Esophagus (tissue), 2 donors: ENCODE measurements around the gene GPHN. TPM values are rescaled to one million over a fixed set of nuclear protein-coding genes. Genes with fewer than 3 reads are reported as not detected.

Source experiments
- H3K27ac ChIP-seq, 2 donors: one replicate each; pipeline ENCODE4 v1.5.1; 2013; ENCODE audit warnings: low read depth in 2 of 2, mild to moderate bottlenecking in 2 of 2, inconsistent platforms in 1 of 2, low read length in 1 of 2, moderate library complexity in 1 of 2
- H3K27me3 ChIP-seq, 2 donors: one replicate each; pipeline ENCODE4 v1.6.1; 2013; ENCODE audit warnings: low read length in 2 of 2, control low read depth in 1 of 2, mild to moderate bottlenecking in 1 of 2; ENCODE audit not compliant: insufficient read depth in 2 of 2, control insufficient read depth in 1 of 2
- H3K36me3 ChIP-seq, 2 donors: one replicate each; pipeline ENCODE4 v1.6.1; 2013; ENCODE audit warnings: low read length in 1 of 2; ENCODE audit not compliant: control insufficient read depth in 2 of 2, insufficient read depth in 2 of 2
- H3K4me1 ChIP-seq, 2 donors: one replicate each; pipeline ENCODE4 v1.6.1; 2013; ENCODE audit warnings: low read length in 1 of 2; ENCODE audit not compliant: control insufficient read depth in 2 of 2, insufficient read depth in 2 of 2
- H3K4me3 ChIP-seq, 2 donors: one replicate each; pipeline ENCODE4 v1.5.1; 2013; ENCODE audit warnings: low read length in 2 of 2, mild to moderate bottlenecking in 2 of 2, low read depth in 1 of 2, moderate library complexity in 1 of 2
- H3K9me3 ChIP-seq, 2 donors: one replicate each; pipeline ENCODE4 v1.6.1; 2013; ENCODE audit warnings: mild to moderate bottlenecking in 2 of 2, low read depth in 1 of 2, low read length in 1 of 2, moderate library complexity in 1 of 2; ENCODE audit not compliant: control insufficient read depth in 2 of 2, insufficient read depth in 1 of 2
- WGBS, 2 donors: extraction: QIAGEN DNeasy Blood & Tissue Kit; methylation state at CpG; one replicate each; pipeline ENCODE4 v1.1.7; 2013; 5-methylcytosine and 5-hydroxymethylcytosine counted together
- polyA plus RNA-seq, 2 donors: library from polyadenylated mRNA; stranded (reverse); fragments of 200-250 nt; gene quantifications; one replicate each; pipeline ENCODE4 v1.2.3, GENCODE V29; 2013
- donor health status: healthy with polysubstance abuse.
- donor health status: Bipolar disorder and iron deficiency.

GPHN gene
- polyA plus RNA-seq, 2 donors, result 9.8 to 19.8 TPM

GRCh38 chr14:67127174-67127573 lies 619.2 kb downstream of the GPHN start:
- Histone ChIP-seq H3K27ac (no peak overlapping the region), H3K36me3 (peaks cover 2% of the 10 kb centered on the region in 2 donors), H3K9me3 (no peaks in the 10 kb centered on the region), H3K4me3 (no peak overlapping the region), H3K4me1 (no peaks in the 10 kb centered on the region), H3K27me3 (no peaks in the 10 kb centered on the region)
- WGBS, 2 donors, result 84 to 89% methylated on average over 3 of the region's 3 CpGs

DNA sequence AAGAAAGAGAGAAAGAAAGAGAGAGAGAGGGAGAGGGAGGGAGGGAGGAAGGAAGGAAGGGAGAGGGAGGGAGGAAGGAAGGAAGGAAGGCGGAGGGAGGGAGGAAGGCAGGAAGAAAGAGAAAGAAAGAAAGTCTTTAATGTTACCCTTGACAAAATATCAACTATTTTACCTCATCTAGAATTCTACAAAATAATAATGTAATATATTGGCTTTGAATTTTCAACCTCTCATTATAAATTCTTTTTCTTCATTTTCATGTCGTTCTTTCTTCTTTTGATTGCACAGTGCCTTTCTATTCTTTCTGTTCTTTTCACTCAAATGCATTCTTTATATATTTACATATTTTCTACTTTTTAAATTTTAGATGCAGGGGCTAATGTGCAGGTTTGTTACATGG lies 621.8 kb downstream of the GPHN start:
- no peaks in the 10 kb centered on the region for H3K36me3 ChIP-seq
- no peak overlapping the region for H3K27ac ChIP-seq
- no peak overlapping the region for H3K4me3 ChIP-seq
- no peaks in the 10 kb centered on the region for H3K9me3 ChIP-seq
- no peaks in the 10 kb centered on the region for H3K4me1 ChIP-seq
- no peaks in the 10 kb centered on the region for H3K27me3 ChIP-seq
- 92 to 94% methylated on average over 2 of the region's 2 CpGs for WGBS, 2 donors

DNA sequence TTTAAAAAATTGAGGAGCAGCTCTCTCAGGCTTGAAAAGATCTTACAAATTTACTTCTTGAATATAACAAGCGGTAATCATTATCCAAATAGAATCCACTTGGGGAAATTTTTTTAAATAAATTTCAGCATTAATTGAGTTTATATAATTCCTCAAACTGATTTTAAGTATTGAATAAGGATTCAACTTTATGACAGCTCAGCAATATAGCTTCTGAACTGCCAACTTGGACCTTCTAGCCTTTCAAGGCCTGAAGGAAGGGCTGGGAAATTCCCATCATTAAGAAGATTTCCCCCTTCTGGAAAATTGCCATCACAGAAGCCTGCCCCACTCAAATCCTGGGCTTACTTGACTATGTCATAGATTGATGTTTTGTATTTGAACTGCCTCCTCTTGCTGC lies 623.7 kb downstream of the GPHN start:
- Histone ChIP-seq H3K4me3 (no peak overlapping the region), H3K4me1 (no peaks in the 10 kb centered on the region), H3K9me3 (no peaks in the 10 kb centered on the region), H3K36me3 (no peaks in the 10 kb centered on the region), H3K27ac (no peak overlapping the region), H3K27me3 (no peaks in the 10 kb centered on the region)
- WGBS, 2 donors, result 94 to 99% methylated on average over 1 of the region's 1 CpG

DNA sequence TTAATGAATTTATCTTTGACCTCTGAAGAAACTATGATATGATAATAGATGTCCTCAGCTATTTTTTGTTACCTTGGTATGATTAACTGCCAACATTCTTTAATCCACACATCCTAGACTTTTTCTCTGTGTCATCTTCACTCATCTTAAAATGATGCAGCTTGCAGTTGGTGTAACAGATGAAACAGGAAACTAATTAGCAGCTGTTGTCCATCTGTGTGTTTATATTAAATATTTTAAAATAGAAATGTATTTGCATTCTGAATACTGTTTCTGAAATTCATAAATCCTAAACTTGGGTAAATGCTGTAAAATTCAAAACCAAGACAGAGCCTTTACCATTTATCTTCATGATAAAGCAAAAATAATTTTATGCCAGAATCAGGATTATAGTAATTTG lies 625.2 kb downstream of the GPHN start:
- Histone ChIP-seq H3K27ac (no peak overlapping the region), H3K27me3 (no peaks in the 10 kb centered on the region)

GRCh38 chr14:67133595-67134441 lies 625.9 kb downstream of the GPHN start:
- Histone ChIP-seq H3K27ac (no peak overlapping the region), H3K4me1 (no peaks in the 10 kb centered on the region), H3K4me3 (no peak overlapping the region), H3K36me3 (no peaks in the 10 kb centered on the region), H3K9me3 (no peaks in the 10 kb centered on the region), H3K27me3 (no peaks in the 10 kb centered on the region)
- WGBS, 2 donors, result 67 to 69% methylated on average over 3 of the region's 3 CpGs

More for the DNA sequence above, 625.2 kb downstream of the GPHN start:
- Histone ChIP-seq H3K9me3 (no peaks in the 10 kb centered on the region), H3K4me3 (no peak overlapping the region), H3K4me1 (no peaks in the 10 kb centered on the region), H3K36me3 (no peaks in the 10 kb centered on the region)

DNA sequence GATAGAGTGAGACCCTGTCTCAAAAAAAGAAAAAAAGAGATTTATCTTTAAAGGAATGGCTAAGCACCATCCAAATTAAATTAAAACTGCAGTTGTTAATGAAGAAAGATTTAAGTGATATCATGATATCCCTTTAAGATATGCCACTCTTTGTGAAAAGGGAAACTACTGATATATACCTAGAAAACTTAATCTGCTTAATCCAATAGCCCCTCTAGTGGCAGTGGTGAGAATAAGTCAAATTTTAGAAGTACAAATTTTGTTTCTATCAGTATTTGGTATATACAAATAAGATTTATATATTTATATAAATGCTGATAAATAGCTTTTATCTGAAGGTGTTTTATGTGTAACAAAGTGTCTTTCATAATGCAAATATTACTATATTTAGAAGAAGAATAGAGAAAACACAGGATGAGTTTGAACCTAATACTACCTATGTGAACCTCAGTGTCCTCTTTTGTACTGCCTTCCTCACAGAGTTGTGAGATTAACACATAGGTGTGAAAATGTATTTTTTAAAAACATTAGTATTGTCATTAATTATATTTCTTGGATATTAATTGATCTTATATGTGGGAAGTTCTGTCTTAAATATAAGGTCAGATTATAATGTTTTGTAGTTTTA lies 629.9 kb downstream of the GPHN start:
- no peaks in the 10 kb centered on the region for H3K4me1 ChIP-seq
- no peaks in the 10 kb centered on the region for H3K9me3 ChIP-seq
- no peaks in the 10 kb centered on the region for H3K27me3 ChIP-seq

DNA sequence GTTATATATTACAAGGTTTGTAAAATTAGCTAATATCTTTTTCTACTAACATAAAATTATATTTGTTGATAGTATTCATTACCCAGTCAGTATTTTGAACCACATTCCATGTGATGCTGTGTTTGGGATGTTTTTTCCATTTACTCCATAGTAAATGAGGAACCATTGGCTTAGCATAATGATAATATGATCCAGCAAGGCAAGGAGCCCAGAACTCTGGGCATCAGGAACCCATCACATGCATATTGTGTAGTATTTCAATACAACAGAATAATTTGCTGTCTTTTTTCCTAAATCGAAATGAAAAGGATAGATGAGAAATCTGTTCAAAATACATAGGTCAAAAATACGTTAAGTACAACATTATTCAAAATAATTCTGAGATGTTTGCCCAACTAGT lies 632.6 kb downstream of the GPHN start:
- Histone ChIP-seq H3K4me1 (no peaks in the 10 kb centered on the region), H3K27ac (no peak overlapping the region)
- 81 to 87% methylated on average over 2 of the region's 2 CpGs for WGBS, 2 donors

More for the DNA sequence above, 629.9 kb downstream of the GPHN start:
- Histone ChIP-seq H3K36me3 (no peaks in the 10 kb centered on the region), H3K27ac (no peak overlapping the region), H3K4me3 (no peak overlapping the region)

GRCh38 chr14:67141146-67141900 lies 633.4 kb downstream of the GPHN start:
- no peaks in the 10 kb centered on the region for H3K9me3 ChIP-seq

More for the DNA sequence above, 632.6 kb downstream of the GPHN start:
- H3K36me3 ChIP-seq, result no peaks in the 10 kb centered on the region
- H3K9me3 ChIP-seq, result no peaks in the 10 kb centered on the region
- no peaks in the 10 kb centered on the region for H3K27me3 ChIP-seq
- H3K4me3 ChIP-seq, result no peak overlapping the region

GRCh38 chr14:67151082-67151666 lies 643.2 kb downstream of the GPHN start:
- Histone ChIP-seq H3K36me3 (no peaks in the 10 kb centered on the region), H3K9me3 (no peaks in the 10 kb centered on the region), H3K27me3 (no peaks in the 10 kb centered on the region), H3K4me3 (no peak overlapping the region), H3K27ac (no peak overlapping the region), H3K4me1 (no peaks in the 10 kb centered on the region)
- WGBS, 2 donors, result 84 to 86% methylated on average over 4 of the region's 4 CpGs

More at GRCh38 chr14:67141146-67141900, 633.4 kb downstream of the GPHN start:
- 50 to 65% methylated on average over 1 of the region's 1 CpG for WGBS, 2 donors
- Histone ChIP-seq H3K27me3 (no peaks in the 10 kb centered on the region), H3K36me3 (peaks cover 0 to 3% of the 10 kb centered on the region in 2 donors), H3K4me3 (no peak overlapping the region), H3K27ac (no peak overlapping the region), H3K4me1 (no peaks in the 10 kb centered on the region)
